Stimulated activated effector memory CD8-positive, alpha-beta T cell treated with anti-CD3 and anti-CD28 coated beads, Interleukin-12 subunit alpha, Interleukin-12 subunit beta, amount 100 ng/mL, for 72 hours (primary cell): Measurements from ENCODE around the gene TMPRSS2.
A peak's percentile ranks its signal among the peaks of the same experiment; 100 is the strongest.

Experiments
- ATAC-seq: fragments of 150-1000 bp; cut with Tn5 transposase; 2 replicates; pipeline ENCODE4 v1.10.0; 2021
- DNase-seq, 2 donors: peaks; one replicate each; pipeline ENCODE4 v3.0.0; 2021 to 2022; ENCODE audit warnings: low spot score in 2 of 2
- H3K27ac Mint-ChIP-seq: one replicate; pipeline ENCODE4 v1.8.0; 2022; ENCODE audit warnings: mild to moderate bottlenecking, mixed read lengths
- H3K36me3 Mint-ChIP-seq: one replicate; pipeline ENCODE4 v1.8.0; 2022; ENCODE audit warnings: mild to moderate bottlenecking, mixed read lengths
- H3K4me1 Mint-ChIP-seq: one replicate; pipeline ENCODE4 v1.8.0; 2022; ENCODE audit warnings: mixed read lengths
- H3K4me3 Mint-ChIP-seq: one replicate; pipeline ENCODE4 v1.8.0; 2022; ENCODE audit warnings: mild to moderate bottlenecking, mixed read lengths
- H3K9me3 Mint-ChIP-seq: one replicate; pipeline ENCODE4 v1.8.0; 2022; ENCODE audit warnings: mixed read lengths

Gene TMPRSS2

GRCh38 chr21:41478319-41479177 lies 29.4 kb downstream of the TMPRSS2 start:
- Mint-ChIP-seq H3K4me1 (peaks cover 17% of the 10 kb centered on the region), H3K36me3 (no peaks in the 10 kb centered on the region), H3K9me3 (no peaks in the 10 kb centered on the region), H3K4me3 (no peak overlapping the region), H3K27ac (no peak overlapping the region)
- ATAC-seq (no peak), DNase-seq (no peak)

GRCh38 chr21:41477641-41478318 lies 30.2 kb downstream of the TMPRSS2 start:
- no peak for DNase-seq
- Mint-ChIP-seq H3K4me3 (no peak overlapping the region), H3K27ac (no peak overlapping the region), H3K9me3 (no peaks in the 10 kb centered on the region), H3K4me1 (peaks cover 15% of the 10 kb centered on the region), H3K36me3 (no peaks in the 10 kb centered on the region)
- no peak for ATAC-seq

GRCh38 chr21:41475714-41476420 lies 32.1 kb downstream of the TMPRSS2 start:
- H3K4me3 Mint-ChIP-seq: no peak overlapping the region
- DNase-seq (no peak), ATAC-seq (no peak)
- no peaks in the 10 kb centered on the region for H3K9me3 Mint-ChIP-seq
- no peak overlapping the region for H3K27ac Mint-ChIP-seq
- peaks cover 13% of the 10 kb centered on the region for H3K4me1 Mint-ChIP-seq
- no peaks in the 10 kb centered on the region for H3K36me3 Mint-ChIP-seq

- Mint-ChIP-seq H3K27ac (no peak overlapping the region), H3K36me3 (no peaks in the 10 kb centered on the region), H3K4me1 (peaks cover 17% of the 10 kb centered on the region), H3K4me3 (no peak overlapping the region), H3K9me3 (no peaks in the 10 kb centered on the region)
- no peak for DNase-seq
- ATAC-seq: no peak
Measured at GRCh38 chr21:41472753-41473548, 35.0 kb downstream of the TMPRSS2 start.

GRCh38 chr21:41470054-41470453 lies 37.9 kb downstream of the TMPRSS2 start:
- no peak for ATAC-seq
- no peak overlapping the region for H3K4me3 Mint-ChIP-seq

GRCh38 chr21:41466024-41466820 lies 41.7 kb downstream of the TMPRSS2 start:
- no peak overlapping the region for H3K27ac Mint-ChIP-seq
- ATAC-seq: no peak
- DNase-seq: no peak
- no peak overlapping the region for H3K4me3 Mint-ChIP-seq
- peaks cover 10% of the 10 kb centered on the region for H3K4me1 Mint-ChIP-seq
- H3K36me3 Mint-ChIP-seq: no peaks in the 10 kb centered on the region
- no peaks in the 10 kb centered on the region for H3K9me3 Mint-ChIP-seq

More at GRCh38 chr21:41470054-41470453, 37.9 kb downstream of the TMPRSS2 start:
- DNase-seq: no peak
- Mint-ChIP-seq H3K27ac (no peak overlapping the region), H3K9me3 (no peaks in the 10 kb centered on the region), H3K36me3 (no peaks in the 10 kb centered on the region), H3K4me1 (peaks cover 10% of the 10 kb centered on the region)

- DNase-seq (no peak), ATAC-seq (no peak)
- no peak overlapping the region for H3K4me3 Mint-ChIP-seq
- peaks cover 13% of the 10 kb centered on the region for H3K4me1 Mint-ChIP-seq
- no peaks in the 10 kb centered on the region for H3K9me3 Mint-ChIP-seq
- no peaks in the 10 kb centered on the region for H3K36me3 Mint-ChIP-seq
- H3K27ac Mint-ChIP-seq: no peak overlapping the region
Measured at GRCh38 chr21:41465176-41465781, 42.7 kb downstream of the TMPRSS2 start.

GRCh38 chr21:41460578-41461527 lies 47.1 kb downstream of the TMPRSS2 start:
- DNase-seq (peak; percentile 11 to 58), ATAC-seq (peak; percentile 74)
- H3K36me3 Mint-ChIP-seq: peaks cover 6% of the 10 kb centered on the region
- no peaks in the 10 kb centered on the region for H3K9me3 Mint-ChIP-seq
- H3K4me3 Mint-ChIP-seq: no peak overlapping the region
- H3K27ac Mint-ChIP-seq: peak overlapping the region; percentile 15
- H3K4me1 Mint-ChIP-seq: peaks cover 10% of the 10 kb centered on the region

GRCh38 chr21:41459884-41460534 lies 47.9 kb downstream of the TMPRSS2 start:
- no peak overlapping the region for H3K4me3 Mint-ChIP-seq
- H3K4me1 Mint-ChIP-seq: peaks cover 10% of the 10 kb centered on the region
- H3K27ac Mint-ChIP-seq: peak overlapping the region; percentile 8
- no peaks in the 10 kb centered on the region for H3K9me3 Mint-ChIP-seq
- DNase-seq (no peak), ATAC-seq (no peak)
- peaks cover 6% of the 10 kb centered on the region for H3K36me3 Mint-ChIP-seq

GRCh38 chr21:41458559-41458958 lies 49.4 kb downstream of the TMPRSS2 start:
- DNase-seq: no peak
- H3K27ac Mint-ChIP-seq: peak overlapping the region; percentile 5
- H3K36me3 Mint-ChIP-seq: peaks cover 6% of the 10 kb centered on the region

GRCh38 chr21:41458121-41458520 lies 49.8 kb downstream of the TMPRSS2 start:
- Mint-ChIP-seq H3K4me1 (peaks cover 10% of the 10 kb centered on the region), H3K9me3 (no peaks in the 10 kb centered on the region), H3K36me3 (peaks cover 6% of the 10 kb centered on the region), H3K4me3 (no peak overlapping the region), H3K27ac (peak overlapping the region; percentile 5)
- DNase-seq: no peak
- no peak for ATAC-seq

More at GRCh38 chr21:41458559-41458958, 49.4 kb downstream of the TMPRSS2 start:
- no peak for ATAC-seq
- Mint-ChIP-seq H3K4me3 (no peak overlapping the region), H3K4me1 (peaks cover 10% of the 10 kb centered on the region), H3K9me3 (no peaks in the 10 kb centered on the region)

- H3K4me1 Mint-ChIP-seq: no peaks in the 10 kb centered on the region
- peak overlapping the region; percentile 47 for H3K27ac Mint-ChIP-seq
- ATAC-seq (no peak), DNase-seq (no peak)
- H3K36me3 Mint-ChIP-seq: peaks cover 12% of the 10 kb centered on the region
- H3K4me3 Mint-ChIP-seq: no peak overlapping the region
- H3K9me3 Mint-ChIP-seq: no peaks in the 10 kb centered on the region
Measured at GRCh38 chr21:41453761-41454160, 54.2 kb downstream of the TMPRSS2 start.

- Mint-ChIP-seq H3K27ac (peak overlapping the region; percentile 47), H3K9me3 (no peaks in the 10 kb centered on the region), H3K4me3 (no peak overlapping the region), H3K4me1 (no peaks in the 10 kb centered on the region), H3K36me3 (peaks cover 15% of the 10 kb centered on the region)
- DNase-seq (no peak), ATAC-seq (no peak)
Measured at GRCh38 chr21:41453198-41453597, 54.8 kb downstream of the TMPRSS2 start.
